Stimulated activated CD8-positive, alpha-beta memory T cell treated with anti-CD3 and anti-CD28 coated beads, Interleukin-4, amount 100 ng/mL, for 4 hours (primary cell): Measurements from ENCODE around the gene TMEM37.
"Not testable (repeated sequence)": the region's sequence is repeated elsewhere in the genome, so short reads cannot be mapped to it uniquely, and the experiment has no call there.

ENCODE experiments used
- DNase-seq, 2 donors: peaks; one replicate each; pipeline ENCODE4 v3.0.0-alpha.2; 2020; ENCODE audit warnings: low read depth in 2 of 2, low spot score in 1 of 2

TMEM37 gene, protein sequence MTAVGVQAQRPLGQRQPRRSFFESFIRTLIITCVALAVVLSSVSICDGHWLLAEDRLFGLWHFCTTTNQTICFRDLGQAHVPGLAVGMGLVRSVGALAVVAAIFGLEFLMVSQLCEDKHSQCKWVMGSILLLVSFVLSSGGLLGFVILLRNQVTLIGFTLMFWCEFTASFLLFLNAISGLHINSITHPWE

DNA sequence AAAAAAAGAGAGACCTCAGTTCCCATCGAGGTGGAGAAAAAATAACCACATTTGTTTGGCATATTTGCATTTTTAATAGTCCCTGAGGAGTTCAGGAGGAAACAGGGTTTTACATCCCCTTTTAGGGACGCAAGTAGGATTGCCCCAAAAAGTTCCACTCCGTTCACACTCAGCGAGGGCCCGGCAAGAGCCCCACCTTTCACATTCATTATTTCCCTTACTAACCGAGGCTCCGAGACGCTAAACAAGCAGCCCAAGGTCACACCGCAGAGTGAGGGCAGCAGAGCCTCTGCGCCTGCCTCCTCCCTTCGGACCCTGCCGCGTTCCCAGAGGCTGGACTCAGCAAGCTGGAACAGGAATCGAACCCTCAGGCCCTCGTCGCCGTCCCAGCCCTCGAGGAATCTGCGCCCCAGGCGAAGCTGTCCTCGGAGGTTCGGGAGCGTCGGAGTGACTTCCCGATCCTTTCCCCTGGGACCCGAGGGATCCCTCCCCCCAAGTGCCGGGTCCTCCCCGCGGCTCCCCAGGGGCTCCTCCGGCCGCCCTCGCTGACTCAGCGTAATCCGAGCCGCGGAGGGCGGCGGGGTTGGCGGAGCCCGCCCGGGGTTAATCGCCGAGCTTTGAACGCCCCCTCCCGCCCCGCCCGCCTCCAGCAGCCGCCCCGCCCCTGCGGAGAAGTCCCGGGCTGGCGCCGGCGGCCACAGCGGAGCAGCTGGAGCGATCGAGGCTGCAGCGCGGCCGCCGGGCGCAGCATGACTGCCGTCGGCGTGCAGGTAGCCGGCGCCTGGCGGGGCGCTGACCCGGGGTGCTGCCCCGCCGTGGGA, at the start of gene TMEM37:
TSS of gene TMEM37 (plus strand) at position 700 of the 821 bp plus-strand sequence. CDS start at position 750, 50 bp downstream.
- DNase-seq: no peak

DNA sequence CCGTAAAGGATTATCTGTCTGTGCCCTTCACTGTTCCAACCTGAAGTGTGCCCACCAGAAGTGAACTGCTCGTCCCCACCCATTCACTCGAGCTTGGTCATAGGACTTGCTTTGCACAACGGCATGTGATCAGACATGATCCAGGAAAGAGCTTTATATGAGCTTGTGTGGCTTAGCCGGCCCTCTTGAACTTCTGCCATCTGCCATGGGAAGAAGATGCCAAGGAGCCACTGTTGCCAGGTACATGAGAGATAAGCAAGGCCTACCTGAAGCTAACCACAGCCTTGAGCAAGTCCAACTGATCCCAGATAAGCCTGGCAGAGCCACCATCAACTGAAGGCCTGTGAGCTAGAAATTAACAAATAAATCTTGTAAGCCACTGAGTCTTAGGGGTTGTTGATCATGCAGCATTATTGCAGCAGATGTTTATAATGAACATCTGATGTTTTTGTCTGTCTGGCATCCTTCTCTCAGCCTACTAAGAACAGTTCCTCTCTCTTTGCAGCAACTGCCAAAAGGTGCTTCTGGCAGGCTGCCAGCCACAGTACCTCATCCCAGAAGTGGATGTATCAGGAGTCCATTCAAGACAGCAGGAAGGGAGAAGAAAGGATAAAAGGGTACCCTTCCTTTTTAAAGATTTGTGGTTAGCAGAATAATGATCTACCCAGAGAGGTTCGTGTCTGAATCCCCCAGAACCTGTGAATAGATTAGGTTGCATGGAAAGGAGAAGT, 48.1 kb upstream of the TMEM37 start:
- DNase-seq: no peak

DNA sequence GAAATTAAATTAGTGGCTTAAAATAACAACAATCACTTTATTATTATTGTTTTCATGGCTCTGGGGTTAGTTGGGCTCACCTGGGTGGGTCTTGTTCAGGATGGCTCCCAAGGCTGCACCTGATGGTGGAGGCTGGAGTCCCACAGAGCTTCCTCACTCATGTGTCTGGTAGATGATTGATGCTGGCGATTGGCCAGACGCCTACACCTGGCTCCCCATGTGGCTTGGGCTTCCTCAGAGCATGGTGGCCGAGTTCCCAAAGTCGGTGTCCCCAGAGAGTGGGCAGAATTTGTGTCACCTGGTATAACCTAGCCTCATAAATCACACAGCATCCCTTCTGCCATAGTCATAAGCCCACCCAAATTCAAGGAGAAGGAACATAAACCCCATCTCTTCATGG, 46.7 kb upstream of the TMEM37 start:
- DNase-seq: no peak

DNA sequence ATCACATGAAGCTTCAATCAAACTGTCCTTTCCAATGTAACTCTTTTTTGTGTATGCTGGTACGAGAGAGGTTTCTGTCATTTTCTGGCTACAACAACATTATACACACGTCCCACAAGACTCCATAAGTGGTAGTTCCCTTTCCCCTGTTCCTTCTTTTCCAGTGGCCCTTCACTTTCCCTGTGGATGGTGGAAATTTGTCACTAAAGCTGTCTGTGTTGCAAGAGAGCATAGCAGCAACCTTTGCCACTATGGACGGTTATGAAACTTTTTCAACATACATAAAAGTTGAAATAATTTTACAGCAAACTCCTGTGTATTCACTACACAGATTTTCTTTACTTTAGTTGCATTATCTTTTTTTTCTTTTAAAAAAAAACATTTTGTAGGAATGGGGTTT, 46.2 kb upstream of the TMEM37 start:
- no peak for DNase-seq

- no peak for DNase-seq
Measured at GRCh38 chr2:119387381-119388129, 44.1 kb upstream of the TMEM37 start.

GRCh38 chr2:119389615-119390306, 41.9 kb upstream of the TMEM37 start:
- no peak for DNase-seq

DNA sequence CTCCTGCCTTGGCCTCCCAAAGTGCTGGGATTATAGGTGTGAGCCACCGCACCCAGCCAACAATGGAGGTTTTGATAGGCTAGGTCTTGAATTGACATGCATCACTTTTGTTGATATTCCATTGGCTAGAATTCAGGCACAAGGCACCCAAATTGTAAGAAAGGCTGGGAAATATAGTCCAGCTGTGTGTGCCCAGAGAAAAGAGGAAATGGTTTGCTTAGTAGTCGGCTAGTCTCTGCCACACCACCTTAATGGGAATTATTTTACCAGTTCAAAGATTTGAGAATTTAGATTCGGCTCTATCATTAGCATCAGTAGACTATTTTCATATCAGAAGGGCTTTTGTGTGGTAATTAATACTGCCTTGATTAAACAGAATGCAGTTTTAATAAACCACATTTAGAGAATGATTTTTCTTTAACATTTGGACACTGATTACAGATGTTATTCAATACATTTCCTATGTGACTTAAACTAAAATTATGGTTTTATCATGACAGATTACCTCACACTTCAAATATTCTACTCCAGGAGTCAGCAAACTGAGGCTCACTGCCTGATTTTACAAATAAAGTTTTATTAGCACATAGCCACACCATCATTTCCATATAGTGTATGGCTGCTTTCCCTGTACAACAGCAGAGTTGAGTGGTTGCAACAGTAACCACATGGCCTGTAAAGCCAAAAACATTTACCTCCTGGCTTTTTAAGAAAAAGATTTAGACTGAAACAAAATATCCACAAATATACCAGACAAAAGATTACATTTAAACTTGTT, 37.5 kb upstream of the TMEM37 start:
- DNase-seq: no peak

GRCh38 chr2:119397196-119397595, 34.5 kb upstream of the TMEM37 start:
- DNase-seq: no peak

- DNase-seq: no peak
Measured at GRCh38 chr2:119402106-119402505, 29.5 kb upstream of the TMEM37 start.

- no peak for DNase-seq
Measured at GRCh38 chr2:119402645-119403560, 28.8 kb upstream of the TMEM37 start.

- not testable (repeated sequence) for DNase-seq
Measured at GRCh38 chr2:119403618-119404017, 28.0 kb upstream of the TMEM37 start.

GRCh38 chr2:119405151-119405550, 26.5 kb upstream of the TMEM37 start:
- no peak for DNase-seq

DNA sequence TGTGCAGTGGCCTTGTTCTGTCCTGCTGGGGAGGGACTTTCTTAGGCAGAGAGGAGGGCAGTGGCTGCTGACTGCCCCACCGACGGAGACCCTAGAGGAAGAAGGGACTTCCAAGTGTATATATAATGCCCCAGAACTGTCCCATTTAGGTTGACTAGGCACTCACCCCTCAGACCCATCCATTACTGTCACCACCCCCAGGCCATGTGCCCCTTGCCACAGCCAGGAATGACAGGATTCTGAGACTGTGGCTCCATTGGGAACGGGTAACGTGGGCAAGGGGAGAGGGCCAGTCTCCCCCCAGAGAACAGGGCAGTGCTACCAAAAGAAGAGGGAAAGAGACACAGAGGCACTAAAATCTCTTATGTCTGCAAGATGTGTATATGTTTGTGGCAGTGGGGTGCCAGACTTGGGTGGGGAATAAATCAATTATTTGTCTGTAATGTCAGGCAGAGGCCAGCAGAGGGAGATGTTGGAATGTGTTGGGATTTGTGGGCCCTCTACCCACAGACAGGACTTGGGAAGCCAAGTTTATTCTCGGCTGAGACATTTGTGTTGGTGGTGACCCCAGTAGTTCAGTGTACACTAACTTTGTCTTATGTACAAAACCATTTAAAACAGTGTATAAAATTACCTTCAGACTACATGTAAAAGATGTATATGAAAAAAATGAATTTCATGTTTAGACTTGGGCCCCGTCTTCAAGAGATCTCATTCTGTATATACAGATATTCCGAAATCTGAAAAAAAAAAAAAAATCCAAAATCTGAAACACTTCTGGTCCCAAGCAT, 24.0 kb upstream of the TMEM37 start:
- DNase-seq: no peak

GRCh38 chr2:119408221-119408619, 23.4 kb upstream of the TMEM37 start:
- DNase-seq: no peak

DNA sequence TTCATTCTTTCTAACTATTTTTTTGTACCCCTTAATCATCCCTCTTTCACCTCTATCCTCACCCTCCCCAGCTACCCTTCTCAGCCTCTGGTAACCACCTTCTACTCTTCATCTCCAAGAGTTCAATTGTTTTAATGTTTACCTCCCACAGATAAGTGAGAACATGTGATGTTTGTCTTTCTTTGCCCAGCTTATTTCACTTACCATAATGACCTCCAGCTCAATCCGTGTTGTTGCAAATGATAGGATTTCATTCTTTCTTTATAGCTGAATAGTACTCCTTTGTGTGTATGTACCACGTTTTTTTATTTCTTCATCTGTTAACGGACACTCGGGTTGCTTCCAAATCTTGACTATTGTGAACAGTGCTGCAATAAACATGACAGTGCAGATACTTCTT, 22.1 kb upstream of the TMEM37 start:
- DNase-seq: no peak

DNA sequence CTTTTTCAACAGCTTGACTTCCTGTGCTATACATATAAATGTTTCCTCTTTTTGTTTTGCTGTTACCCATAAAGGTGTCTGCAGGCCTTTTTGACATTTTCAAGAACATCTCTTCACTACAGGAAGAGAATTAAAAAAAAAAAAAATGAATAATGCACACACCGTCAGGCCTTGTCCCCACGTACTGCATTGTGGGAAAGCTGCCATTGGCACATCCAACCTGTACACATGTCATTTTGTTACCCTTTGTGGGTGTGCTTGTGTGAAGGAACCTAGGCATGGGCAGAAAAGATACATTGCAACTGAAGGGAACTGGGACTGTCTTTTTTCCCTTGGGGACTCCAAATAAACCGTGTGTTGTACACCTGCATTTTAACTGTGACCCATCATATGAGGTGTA, 16.8 kb upstream of the TMEM37 start:
- DNase-seq: no peak

DNA sequence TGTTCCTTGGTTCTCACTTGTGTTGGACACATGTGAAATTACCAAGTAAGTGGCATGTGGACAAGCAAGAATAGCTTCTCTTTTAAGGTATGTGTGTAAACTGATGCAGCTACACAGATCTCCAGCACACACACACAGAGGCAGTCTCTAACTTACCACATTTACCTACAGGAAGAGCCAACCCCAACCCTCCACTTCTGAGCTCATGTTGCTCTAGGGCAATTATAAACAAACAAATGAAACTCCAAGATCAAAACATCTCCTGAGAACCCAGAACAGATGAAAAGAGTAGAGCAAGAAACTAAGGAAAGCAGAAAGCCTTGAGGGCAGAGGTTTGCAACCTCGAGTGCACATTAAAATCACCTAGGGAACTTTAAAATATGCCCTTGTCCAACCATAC, 16.0 kb upstream of the TMEM37 start:
- no peak for DNase-seq

DNA sequence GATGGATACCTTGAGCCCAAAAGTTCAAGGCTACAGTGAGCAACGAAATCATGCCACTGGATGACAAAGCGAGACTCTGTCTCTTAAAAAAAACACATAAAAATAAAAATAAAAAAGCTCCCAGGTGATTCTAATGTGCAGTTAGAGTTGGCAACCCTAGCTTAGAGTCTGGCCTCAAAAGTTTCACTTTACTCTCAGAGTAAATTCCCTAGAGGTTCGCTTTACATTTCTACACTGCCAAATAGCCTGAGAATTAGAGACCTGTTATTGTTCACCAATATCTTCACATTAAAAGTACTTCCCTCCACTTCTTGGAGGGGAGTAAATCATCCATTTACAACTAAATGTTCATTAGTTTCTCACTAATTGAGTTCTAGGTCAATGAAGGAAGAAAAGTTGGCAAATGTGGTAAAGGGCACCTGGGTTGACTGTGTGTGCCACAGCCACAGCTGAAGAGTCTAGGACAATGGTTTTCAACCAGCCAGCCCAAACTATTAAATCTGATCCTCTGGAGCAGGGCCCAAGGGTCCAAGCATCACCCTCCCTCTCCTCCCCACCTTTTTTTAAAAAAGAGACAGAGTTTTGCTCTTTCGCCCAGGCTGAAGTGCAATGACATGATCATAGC, 15.2 kb upstream of the TMEM37 start:
- DNase-seq: no peak
